Neutrophil (primary cell): Measurements from ENCODE around the gene CYLD.

Experiments
- H3K27ac ChIP-seq: fragments of 200-600 bp; sonication (generic); 2 replicates; pipeline ENCODE4 v1.5.1; 2016; ENCODE audit warnings: mild to moderate bottlenecking, moderate library complexity
- H3K27me3 ChIP-seq: fragments of 200-600 bp; sonication (generic); 2 replicates; pipeline ENCODE4 v1.6.0; 2016; ENCODE audit warnings: mild to moderate bottlenecking
- H3K36me3 ChIP-seq: fragments of 200-600 bp; sonication (generic); 2 replicates; pipeline ENCODE4 v1.5.1; 2017
- H3K4me1 ChIP-seq, 2 experiments: fragments of 200-600 bp in 1 of 2; sonication (generic) in 1 of 2; 1 replicate in 1 of 2; 2 replicates in 1 of 2; pipeline versions ENCODE4 v1.5.1 to v1.6.1; 2013 to 2016; ENCODE audit warnings: low read depth in 1 of 2, low read length in 1 of 2, mild to moderate bottlenecking in 1 of 2, moderate library complexity in 1 of 2; ENCODE audit not compliant: control insufficient read depth in 1 of 2, insufficient read depth in 1 of 2
- H3K4me3 ChIP-seq, 2 experiments: fragments of 200-600 bp in 1 of 2; sonication (generic) in 1 of 2; 1 replicate in 1 of 2; 2 replicates in 1 of 2; pipeline ENCODE4 v1.5.1; 2013 to 2016; ENCODE audit warnings: low read depth in 1 of 2, low read length in 1 of 2, mild to moderate bottlenecking in 1 of 2, moderate library complexity in 1 of 2
- H3K9me3 ChIP-seq: fragments of 200-600 bp; sonication (generic); 2 replicates; pipeline ENCODE4 v1.5.1; 2016
- CTCF ChIP-seq: fragments of 200-600 bp; sonication (generic); IDR thresholded peaks from 2 replicates; pipeline ENCODE4 v1.5.1; 2016; ENCODE audit warnings: antibody characterized with exemption

Gene CYLD

GRCh38 chr16:50731130-50731988, 10.5 kb upstream of the CYLD start:
- Histone ChIP-seq H3K9me3 (no peaks in the 10 kb centered on the region), H3K36me3 (peaks cover 74% of the 10 kb centered on the region), H3K4me1 (peaks cover 2 to 4% of the 10 kb centered on the region in 2 experiments), H3K27ac (no peak overlapping the region), H3K27me3 (no peaks in the 10 kb centered on the region), H3K4me3 (no peak overlapping the region)
- no peak for TF ChIP-seq CTCF

- Histone ChIP-seq H3K4me3 (no peak overlapping the region), H3K36me3 (peaks cover 67% of the 10 kb centered on the region), H3K9me3 (no peaks in the 10 kb centered on the region), H3K27me3 (no peaks in the 10 kb centered on the region), H3K27ac (peak overlapping the region; percentile 2), H3K4me1 (peaks cover 2 to 4% of the 10 kb centered on the region in 2 experiments)
- TF ChIP-seq CTCF: no peak
Measured at GRCh38 chr16:50731989-50732832, 9.7 kb upstream of the CYLD start.

- no peak for TF ChIP-seq CTCF
- peaks cover 58% of the 10 kb centered on the region for H3K36me3 ChIP-seq
- no peak overlapping the region for H3K4me3 ChIP-seq
- no peaks in the 10 kb centered on the region for H3K27me3 ChIP-seq
- H3K4me1 ChIP-seq: peaks cover 2 to 4% of the 10 kb centered on the region in 2 experiments
- H3K9me3 ChIP-seq: no peaks in the 10 kb centered on the region
- no peak overlapping the region for H3K27ac ChIP-seq
Measured at GRCh38 chr16:50733468-50733867, 8.4 kb upstream of the CYLD start.

GRCh38 chr16:50735629-50736122, 6.2 kb upstream of the CYLD start:
- H3K9me3 ChIP-seq: no peaks in the 10 kb centered on the region

More at GRCh38 chr16:50735629-50736122, 6.2 kb upstream of the CYLD start:
- Histone ChIP-seq H3K36me3 (peaks cover 37% of the 10 kb centered on the region), H3K4me1 (peaks cover 4 to 6% of the 10 kb centered on the region in 2 experiments), H3K27me3 (no peaks in the 10 kb centered on the region), H3K4me3 (no peak overlapping the region), H3K27ac (peak overlapping the region; percentile 58)
- no peak for TF ChIP-seq CTCF
